T-helper 1 cell treated with Interleukin-12 subunit alpha and Interleukin-12 subunit beta and Interleukin-4 antibody, amounts not matched to agents 30 ng/mL and 1 ng/mL, for 36 hours (primary cell): ENCODE data around the gene UNC79. TPM values are rescaled to one million over a fixed set of nuclear protein-coding genes. Genes with fewer than 3 reads are reported as not detected.

Source experiments
- intact Hi-C: fragments of 100-400 bp; cut with micrococcal nuclease; formaldehyde crosslinking; loops from one replicate; pipeline ENCODE4 v1.15.1; 2024
- total RNA-seq: library from RNA; stranded (reverse); gene quantifications from 2 replicates; pipeline ENCODE4 v1.2.3, GENCODE V29; 2022

The UNC79 gene
- total RNA-seq, 1 donor from 2014 or later = not detected

DNA sequence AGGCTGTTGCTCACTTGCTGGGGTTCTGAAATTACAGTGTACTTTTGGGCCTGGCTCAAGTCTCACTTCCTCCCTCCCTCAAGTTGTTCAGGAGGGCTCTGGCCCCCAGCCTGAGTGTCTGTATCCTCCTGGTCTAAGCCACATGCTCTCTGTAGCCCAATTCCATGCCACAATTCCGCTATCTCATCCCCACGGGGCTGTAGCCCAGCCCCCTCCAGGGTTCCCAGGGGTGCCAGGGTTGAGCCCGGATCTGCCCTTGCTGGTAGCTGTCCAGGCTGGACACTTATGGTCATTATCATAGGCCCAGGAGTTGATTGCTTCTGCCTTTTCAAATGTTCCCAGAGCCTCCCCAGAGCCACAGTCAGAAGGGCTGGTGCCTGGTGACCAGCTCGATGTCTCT lies 292.3 kb downstream of the UNC79 start:
- intact Hi-C loops = no loop called here

DNA sequence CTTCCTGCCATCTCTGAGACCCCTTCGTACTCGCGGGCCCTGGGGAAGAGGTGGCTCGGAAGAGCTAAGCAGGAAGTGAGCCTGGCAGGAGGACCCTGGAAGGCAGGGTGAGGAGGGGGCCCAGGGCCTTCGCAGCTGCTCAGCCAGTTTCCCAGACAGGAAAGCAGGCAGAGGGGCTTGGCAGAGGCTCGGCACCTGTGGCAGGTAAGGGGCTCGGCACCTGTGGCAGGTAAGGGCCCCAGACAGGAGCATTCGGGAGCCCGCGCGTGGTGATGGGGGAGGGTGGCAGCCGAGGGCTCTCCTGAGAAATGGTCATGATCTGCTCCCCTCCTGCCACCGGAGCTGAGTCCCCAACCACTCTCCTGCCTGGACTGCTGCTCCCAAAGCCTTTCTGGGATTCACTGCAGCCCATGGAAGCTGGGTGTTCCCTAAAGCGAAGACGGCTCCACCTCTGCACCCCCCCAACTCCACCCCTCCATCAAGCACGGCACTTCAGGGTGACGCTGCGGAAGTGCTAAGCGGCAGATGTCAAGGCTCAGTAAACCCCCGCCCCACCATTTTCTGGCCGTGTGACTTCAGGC lies 294.4 kb downstream of the UNC79 start:
- intact Hi-C loops = no loop called here

GRCh38 chr14:93725993-93726392 lies 295.3 kb downstream of the UNC79 start:
- intact Hi-C loops = no loop called here

DNA sequence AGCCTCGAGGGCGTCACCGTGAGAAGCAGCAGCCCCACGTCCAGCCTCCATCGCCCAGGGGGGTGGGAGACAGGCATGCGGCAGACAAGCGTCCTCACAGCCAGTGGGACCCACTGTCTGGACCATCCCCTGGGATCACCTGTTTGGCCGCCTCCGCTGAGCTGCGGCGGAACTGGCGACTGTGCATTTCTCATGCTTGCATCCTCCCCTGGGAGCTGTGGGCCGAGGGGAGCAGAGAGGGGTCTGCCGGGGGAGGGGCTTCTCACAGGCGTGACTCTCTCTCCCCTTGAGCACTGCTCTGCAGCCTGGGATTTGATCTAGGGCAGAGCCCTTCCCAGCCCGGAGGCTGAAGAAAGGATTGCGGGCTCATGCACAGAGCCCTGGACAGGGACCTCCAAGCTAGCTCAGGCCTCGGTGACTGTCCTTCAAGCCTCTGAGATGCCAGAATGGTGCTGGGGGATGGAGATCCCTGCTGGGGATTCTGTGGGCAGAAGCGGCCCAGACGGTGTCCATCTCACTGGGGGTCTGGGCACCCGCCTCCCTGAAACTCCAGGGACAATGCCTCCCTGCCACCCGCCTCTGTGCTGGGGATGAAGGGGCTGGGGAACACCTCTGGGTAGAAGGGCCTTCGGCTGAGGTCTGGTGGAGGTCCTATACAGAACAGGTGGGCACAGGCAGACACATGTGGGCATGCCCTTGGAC lies 296.5 kb downstream of the UNC79 start:
- intact Hi-C loops = no loop called here

DNA sequence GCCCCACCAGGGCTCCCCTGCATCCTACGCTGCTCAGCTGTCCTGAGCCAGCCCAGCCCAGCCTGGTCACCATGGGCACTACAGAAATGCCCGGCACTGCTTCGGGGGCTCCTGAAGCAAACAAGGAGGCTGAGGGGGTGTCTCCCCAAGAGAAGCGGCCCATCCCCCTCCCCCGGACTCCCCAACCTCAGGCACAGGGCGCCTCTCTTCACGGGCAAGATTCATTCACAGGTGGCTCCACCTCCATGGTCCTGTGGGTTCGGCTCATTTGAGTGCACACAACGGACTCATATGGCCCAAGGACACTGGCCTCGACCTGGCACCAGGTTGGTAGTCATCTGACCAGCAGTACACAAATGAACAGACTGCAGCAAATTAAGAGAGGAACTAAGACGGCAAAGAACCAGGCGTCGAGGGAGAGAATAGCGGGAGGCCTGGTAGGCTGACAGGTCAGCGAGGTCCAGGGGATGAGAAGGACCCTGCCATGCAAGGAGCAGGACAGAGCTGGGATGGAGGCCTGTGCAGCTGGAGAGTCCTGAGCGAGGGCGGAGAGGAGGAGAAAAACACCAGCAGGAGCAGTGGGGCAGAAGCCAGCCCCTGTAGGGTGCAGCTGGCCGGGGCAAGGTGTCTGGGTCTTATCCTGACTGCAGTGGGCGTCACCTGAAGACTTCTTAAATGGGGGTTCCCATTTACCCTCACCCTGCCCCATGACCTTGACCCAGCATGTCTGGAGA lies 297.3 kb downstream of the UNC79 start:
- intact Hi-C loops = no loop called here

DNA sequence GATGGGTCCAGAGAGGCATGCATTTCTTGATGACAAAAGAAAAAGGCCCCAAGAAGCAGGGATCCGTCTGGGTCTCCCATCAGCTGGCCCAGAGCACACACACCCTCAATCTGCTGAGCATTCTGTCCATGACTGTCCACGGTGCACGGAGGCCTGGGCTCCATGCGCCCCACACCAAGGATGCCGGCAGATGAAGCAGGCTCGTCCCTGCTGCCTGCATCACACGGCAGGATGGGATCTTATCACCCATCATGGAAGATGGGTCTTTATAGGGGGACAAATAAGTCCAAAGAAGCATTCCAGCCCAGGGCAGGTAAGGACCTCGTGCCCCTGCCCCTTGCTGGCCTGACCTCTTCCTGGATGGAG lies 297.9 kb downstream of the UNC79 start:
- intact Hi-C loops = no loop called here

DNA sequence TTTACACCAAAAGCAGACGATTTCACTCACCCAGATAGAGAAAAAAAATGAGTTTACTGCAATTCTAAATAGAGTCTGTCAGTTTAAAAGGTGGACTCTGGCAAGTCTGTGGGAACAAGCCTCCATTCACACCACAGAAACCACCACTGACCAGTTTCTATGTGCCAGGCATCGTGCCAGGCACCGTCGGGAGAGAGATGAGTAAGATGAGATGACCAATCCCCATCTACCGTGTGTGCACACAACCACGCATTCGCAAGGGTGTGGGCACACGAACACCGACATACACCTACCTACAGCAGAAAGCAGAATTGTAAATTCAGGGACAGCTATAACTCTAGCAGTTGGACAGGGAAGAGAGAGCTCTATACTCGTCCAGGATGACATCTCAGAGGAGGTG lies 299.3 kb downstream of the UNC79 start:
- intact Hi-C loops = no loop called here

- intact Hi-C loops = no loop called here
These were observed 301.0 kb downstream of the UNC79 start for GRCh38 chr14:93731753-93732152.

GRCh38 chr14:93732524-93732923 lies 301.8 kb downstream of the UNC79 start:
- intact Hi-C loops = no loop called here

DNA sequence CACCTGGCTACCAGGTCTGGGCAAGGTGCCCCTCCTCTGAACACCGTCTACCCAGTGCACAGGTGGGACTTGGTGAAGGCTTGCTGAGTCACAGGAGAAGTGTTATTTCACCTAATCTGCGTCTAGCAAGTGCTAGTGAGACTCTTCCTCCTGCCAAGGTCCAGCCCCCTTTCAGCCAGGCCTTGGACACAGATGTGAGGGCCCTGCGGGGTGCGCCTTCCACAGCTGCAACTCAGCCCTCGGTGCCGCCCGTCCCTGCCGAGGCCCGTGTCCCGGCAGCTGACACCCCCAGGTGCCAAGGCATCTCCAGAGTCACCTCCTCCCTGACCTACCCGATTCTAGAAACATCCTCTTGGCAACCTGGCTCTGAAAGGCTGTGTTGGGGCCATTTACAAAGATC lies 302.5 kb downstream of the UNC79 start:
- intact Hi-C loops = no loop called here

GRCh38 chr14:93733631-93734030 lies 302.9 kb downstream of the UNC79 start:
- intact Hi-C loops = no loop called here

DNA sequence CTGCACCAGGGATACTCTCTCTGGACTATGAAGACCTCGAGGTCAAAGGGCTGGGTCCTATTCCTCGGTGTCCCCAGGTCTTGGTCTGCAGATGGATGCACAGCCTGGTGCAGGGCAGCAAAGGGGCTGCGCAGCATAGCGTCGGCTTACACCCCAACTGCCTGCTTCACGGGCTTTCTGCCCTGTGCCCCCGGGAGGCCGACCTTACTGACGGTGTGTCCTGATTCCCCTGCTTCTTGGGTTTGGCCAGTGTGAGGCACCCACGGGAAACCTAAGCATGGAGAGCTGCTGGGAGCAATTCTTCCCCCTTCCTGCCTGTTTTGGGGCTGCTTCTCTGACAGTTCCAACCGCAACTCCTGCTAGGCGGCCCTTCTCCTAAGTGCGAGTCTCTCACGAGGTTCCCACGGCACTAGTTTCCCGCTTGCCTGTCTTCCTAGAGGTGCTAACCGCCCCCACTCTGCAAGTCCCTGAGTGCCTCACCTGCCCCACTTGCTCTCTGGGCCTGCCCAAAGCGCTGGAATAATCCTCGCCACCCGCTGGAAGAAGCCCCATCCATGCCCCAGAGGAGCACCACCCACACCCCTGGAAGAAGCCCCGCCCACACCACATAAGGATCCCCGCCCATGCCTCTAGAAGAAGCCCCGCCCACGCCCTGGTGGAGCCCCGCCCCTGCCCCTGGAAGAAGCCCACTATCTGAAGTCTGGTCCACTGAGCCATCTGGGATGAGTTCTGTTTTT lies 303.5 kb downstream of the UNC79 start:
- intact Hi-C loops = no loop called here

GRCh38 chr14:93735206-93735605 lies 304.5 kb downstream of the UNC79 start:
- intact Hi-C loops = no loop called here

GRCh38 chr14:93736378-93737014 lies 305.8 kb downstream of the UNC79 start:
- intact Hi-C loops = no loop called here

DNA sequence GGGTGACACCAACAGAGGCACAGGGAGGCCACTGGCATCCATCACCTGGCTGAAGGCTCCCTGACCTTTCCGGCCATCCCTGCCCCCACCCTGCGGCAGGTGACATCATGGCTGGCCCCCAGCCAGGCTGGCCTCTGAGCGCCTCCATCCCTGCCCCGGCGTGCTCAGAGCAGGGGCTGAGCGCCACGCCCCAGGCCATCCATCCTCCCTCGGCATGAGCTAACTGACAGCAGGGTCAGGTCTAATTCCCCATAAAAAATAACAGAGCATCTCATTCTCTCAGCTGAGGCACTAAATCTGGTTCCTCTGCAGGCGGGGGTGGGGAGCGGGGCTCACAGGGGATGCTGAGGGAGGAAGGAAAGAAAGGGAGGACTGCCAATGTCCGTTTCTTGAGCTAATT lies 306.9 kb downstream of the UNC79 start:
- intact Hi-C loops = no loop called here

GRCh38 chr14:93741556-93742230 lies 311.0 kb downstream of the UNC79 start:
- intact Hi-C loops = no loop called here

GRCh38 chr14:93742761-93743160 lies 312.0 kb downstream of the UNC79 start:
- intact Hi-C loops = no loop called here

- intact Hi-C loops = no loop called here
These were observed 312.7 kb downstream of the UNC79 start for GRCh38 chr14:93743270-93744060.

GRCh38 chr14:93744176-93744575 lies 313.4 kb downstream of the UNC79 start:
- intact Hi-C loops = no loop called here

GRCh38 chr14:93744876-93745275 lies 314.1 kb downstream of the UNC79 start:
- intact Hi-C loops = no loop called here
